Measurements from ENCODE around the gene UBE2D4. TPM values are rescaled to one million over a fixed set of nuclear protein-coding genes. Genes with fewer than 3 reads are reported as not detected.
"Not testable (repeated sequence)": the region's sequence is repeated elsewhere in the genome, so short reads cannot be mapped to it uniquely, and the experiment has no call there.

UBE2D4 gene
- total and polyA plus RNA-seq, 2 donors (not counting 1 experiment from before 2014, with no cell fraction given): 10.2 to 21.3 TPM

- H3K4me3 ChIP-seq (replicated peaks in 1 of 4; ENCODE audit: control extremely low read depth in 1 of 4, insufficient read depth in 1 of 4, low read depth in 3 of 4, low read length in 4 of 4); H2AFZ ChIP-seq (ENCODE audit: low read length); H3K79me2 ChIP-seq (ENCODE audit: control insufficient read depth, insufficient read depth, low read length); H3K36me3 ChIP-seq (ENCODE audit: control insufficient read depth, insufficient read depth, low read length); DNase-seq (ENCODE audit: low read depth in 2 of 2); H3K27me3 ChIP-seq (ENCODE audit: control insufficient read depth, insufficient read depth, low read length); H4K20me1 ChIP-seq (ENCODE audit: control insufficient read depth, extremely low read depth, insufficient read depth, low read length); H3K9me3 ChIP-seq (ENCODE audit: control insufficient read depth, insufficient read depth, low read depth, low read length); H3K9ac ChIP-seq (ENCODE audit: insufficient read depth, low read length); H3K4me2 ChIP-seq (ENCODE audit: extremely low read depth, insufficient read depth, low read length); H3K4me1 ChIP-seq (ENCODE audit: control insufficient read depth, extremely low read depth, insufficient read depth, low read length); H3K27ac ChIP-seq (ENCODE audit: insufficient read depth, low read length): not testable (repeated sequence)
These were observed 71.3 kb downstream of the UBE2D4 start, which contains the start of gene SPDYE1 for GRCh38 chr7:43997532-43997931. TSS of gene SPDYE1 (plus strand) at chr7:43997897. CDS start at chr7:43999950, 2,053 bp downstream.

Other genes with a start within 250 kb of the UBE2D4 start
- 34.2 and 39.6 TPM in 2 replicates for gene COA1, start 196.9 kb upstream of the UBE2D4 start, total RNA-seq
- gene COA1, start 196.9 kb upstream of the UBE2D4 start, polyA plus RNA-seq: 28.8 and 30.7 TPM in 2 replicates
- 56.2 and 72.8 TPM in 2 replicates for gene BLVRA, start 167.8 kb upstream of the UBE2D4 start, total RNA-seq
- 108 and 124 TPM in 2 replicates for gene BLVRA, start 167.8 kb upstream of the UBE2D4 start, polyA plus RNA-seq
- gene MRPS24, start 56.9 kb upstream of the UBE2D4 start, total RNA-seq: 75.8 and 105 TPM in 2 replicates
- gene MRPS24, start 56.9 kb upstream of the UBE2D4 start, polyA plus RNA-seq: 109 and 128 TPM in 2 replicates
- gene URGCP, start 19.8 kb upstream of the UBE2D4 start, total RNA-seq: 27.7 and 42.1 TPM in 2 replicates
- gene URGCP, start 19.8 kb upstream of the UBE2D4 start, polyA plus RNA-seq: 18.3 and 23.2 TPM in 2 replicates
- under 0.01 TPM in 1 of 2 replicates, not detected in the other for gene SPDYE1, start 71.5 kb downstream of the UBE2D4 start, total RNA-seq
- gene SPDYE1, start 71.5 kb downstream of the UBE2D4 start, polyA plus RNA-seq: not detected in 2 replicates
- 66.8 and 88.2 TPM in 2 replicates for gene DBNL, start 118.3 kb downstream of the UBE2D4 start, total RNA-seq
- 86.4 and 115 TPM in 2 replicates for gene DBNL, start 118.3 kb downstream of the UBE2D4 start, polyA plus RNA-seq
- gene PGAM2, start 139.1 kb downstream of the UBE2D4 start, total RNA-seq: 0.26 and 0.33 TPM in 2 replicates
- gene PGAM2, start 139.1 kb downstream of the UBE2D4 start, polyA plus RNA-seq: not detected in 2 replicates
- 11.0 and 12.7 TPM in 2 replicates for gene POLM, start 156.1 kb downstream of the UBE2D4 start, total RNA-seq
- gene POLM, start 156.1 kb downstream of the UBE2D4 start, polyA plus RNA-seq: 4.9 and 5.9 TPM in 2 replicates
- gene AEBP1, start 177.9 kb downstream of the UBE2D4 start, total RNA-seq: 116 and 133 TPM in 2 replicates
- 24.1 and 44.4 TPM in 2 replicates for gene AEBP1, start 177.9 kb downstream of the UBE2D4 start, polyA plus RNA-seq
- gene POLD2, start 197.1 kb downstream of the UBE2D4 start, total RNA-seq: 58.8 and 76.5 TPM in 2 replicates
- gene POLD2, start 197.1 kb downstream of the UBE2D4 start, polyA plus RNA-seq: 69.8 and 122 TPM in 2 replicates
- not detected in 2 replicates for gene MYL7, start 214.9 kb downstream of the UBE2D4 start, total RNA-seq
- gene MYL7, start 214.9 kb downstream of the UBE2D4 start, polyA plus RNA-seq: not detected in 2 replicates